Measurements from ENCODE around the gene DLST. TPM values are rescaled to one million over a fixed set of nuclear protein-coding genes. Genes with fewer than 3 reads are reported as not detected.
A peak's percentile ranks its signal among the peaks of the same experiment; 100 is the strongest.

DLST gene
- total RNA-seq, 1 experiment from 2014 or later: 35.2 TPM

DNA sequence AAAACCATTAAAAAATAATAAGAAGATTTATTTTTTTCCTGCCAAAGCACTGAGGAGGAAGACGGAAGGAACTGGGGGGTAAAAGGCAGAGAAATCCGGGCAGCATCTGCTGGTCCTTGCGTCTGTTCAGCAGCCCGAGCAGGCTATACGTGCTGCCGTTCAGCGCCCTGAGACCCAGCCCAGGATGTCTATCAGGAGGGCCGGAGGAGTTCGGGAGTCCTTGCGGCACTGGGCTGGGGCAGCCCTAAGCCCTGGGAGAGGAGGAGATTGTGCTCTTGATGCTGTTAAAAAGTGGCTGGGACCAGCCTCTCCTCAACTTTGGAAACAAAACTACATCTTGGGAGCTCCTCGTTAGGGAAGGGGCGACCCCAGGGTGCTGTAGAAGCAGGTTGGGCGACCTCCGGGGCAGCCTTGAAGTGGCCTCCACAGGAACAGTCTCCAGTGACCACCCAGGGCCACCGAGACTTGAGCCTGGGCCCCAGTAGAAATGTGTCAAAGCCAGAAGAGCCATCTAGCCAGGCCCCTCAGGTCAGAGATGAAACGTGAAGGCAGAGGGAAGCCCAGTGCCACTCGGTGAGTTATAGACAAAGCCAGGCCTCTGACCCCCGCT lies 59.3 kb downstream of the DLST start:
- no peak for DNase-seq (ENCODE audit: low spot score)

DNA sequence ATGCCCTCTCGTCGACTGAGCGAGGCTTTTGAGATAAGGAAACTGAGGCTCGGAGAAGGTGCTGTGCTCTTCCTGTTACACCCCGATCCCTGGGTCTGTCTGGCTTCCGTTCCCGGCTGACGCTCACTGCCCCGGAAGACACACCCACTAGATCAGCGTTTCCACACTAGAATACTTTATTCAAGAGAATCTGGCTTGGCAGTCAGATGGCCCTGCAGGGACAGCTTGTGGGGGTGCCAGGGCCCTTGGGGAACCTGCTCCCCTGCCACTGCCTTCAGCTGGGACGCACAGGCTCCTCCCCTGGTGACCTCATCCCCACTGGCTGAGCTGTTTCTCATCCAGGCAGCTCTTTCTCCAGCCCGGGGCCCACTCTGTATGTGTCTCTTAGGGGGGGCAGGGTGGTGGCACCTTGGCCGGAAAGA lies 60.0 kb downstream of the DLST start:
- DNase-seq (ENCODE audit: low spot score): no peak

DNA sequence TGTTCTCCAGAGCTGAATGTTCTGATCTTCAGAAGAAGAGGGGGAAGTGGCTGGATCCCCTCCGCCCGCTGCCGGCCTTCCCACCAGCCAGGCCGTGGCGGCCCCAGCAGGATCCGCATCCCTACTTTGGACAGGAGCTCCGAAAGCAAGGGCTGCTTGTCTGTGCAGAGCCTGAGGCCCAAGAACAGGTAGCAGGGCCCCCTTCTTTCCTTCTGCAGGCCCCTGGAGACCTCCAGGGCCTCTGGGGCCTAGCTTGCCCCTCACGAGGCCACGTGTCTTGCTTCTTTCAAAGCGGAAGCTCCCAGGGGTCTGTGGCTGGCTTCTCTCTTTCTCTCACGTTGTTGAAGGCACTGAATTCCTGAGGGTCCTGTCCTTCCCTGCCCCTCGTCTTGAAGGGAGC lies 60.5 kb downstream of the DLST start:
- no peak for DNase-seq (ENCODE audit: low spot score)

DNA sequence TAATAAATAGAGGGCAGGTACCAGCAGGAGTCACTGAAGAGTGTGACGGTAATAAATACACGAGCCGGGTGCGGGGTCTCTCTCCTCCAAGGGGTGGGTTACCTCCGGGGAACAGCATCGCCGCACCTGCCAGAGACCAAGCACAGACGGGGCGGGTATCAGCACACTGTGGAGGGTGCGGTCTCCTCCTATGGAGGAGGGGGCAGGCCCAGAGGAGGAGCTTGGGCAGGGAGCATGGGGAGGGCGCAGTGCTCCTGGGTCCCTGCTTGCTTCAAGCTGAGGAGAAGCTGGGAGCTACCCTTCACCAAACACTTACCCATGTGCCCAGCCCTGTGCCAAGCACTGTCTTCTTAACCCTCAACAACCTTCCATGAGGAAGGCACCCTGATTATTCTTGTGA lies 60.9 kb downstream of the DLST start:
- DNase-seq (ENCODE audit: low spot score): no peak

DNA sequence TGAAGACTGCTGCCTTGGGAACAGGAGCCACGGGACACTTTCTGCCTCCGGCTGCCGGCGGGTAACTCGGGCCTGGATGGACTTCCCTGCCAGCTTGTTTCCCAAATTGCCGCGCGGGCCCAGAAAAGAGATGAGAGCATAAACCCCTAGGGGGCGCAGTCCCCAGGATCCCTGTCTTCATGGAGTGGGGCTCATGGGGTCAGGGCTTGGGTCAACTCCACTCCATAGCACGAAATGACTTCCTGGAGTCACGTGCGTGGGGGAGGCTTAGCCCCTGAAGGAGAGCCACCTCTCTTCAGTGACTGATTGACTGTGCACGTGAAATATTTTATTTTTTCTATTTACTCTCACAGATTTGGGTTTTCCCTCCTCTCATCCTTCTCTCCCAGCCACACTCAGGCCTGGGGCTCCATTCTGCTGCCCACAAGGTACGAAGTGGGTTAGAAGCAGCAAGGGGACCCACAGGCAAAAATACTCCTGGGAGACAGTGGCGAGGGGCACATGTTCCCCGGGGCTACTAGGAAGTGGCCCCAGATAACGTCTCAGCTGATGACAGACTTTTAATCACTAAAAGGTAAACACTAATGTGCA lies 63.6 kb downstream of the DLST start:
- no peak for DNase-seq (ENCODE audit: low spot score)

DNA sequence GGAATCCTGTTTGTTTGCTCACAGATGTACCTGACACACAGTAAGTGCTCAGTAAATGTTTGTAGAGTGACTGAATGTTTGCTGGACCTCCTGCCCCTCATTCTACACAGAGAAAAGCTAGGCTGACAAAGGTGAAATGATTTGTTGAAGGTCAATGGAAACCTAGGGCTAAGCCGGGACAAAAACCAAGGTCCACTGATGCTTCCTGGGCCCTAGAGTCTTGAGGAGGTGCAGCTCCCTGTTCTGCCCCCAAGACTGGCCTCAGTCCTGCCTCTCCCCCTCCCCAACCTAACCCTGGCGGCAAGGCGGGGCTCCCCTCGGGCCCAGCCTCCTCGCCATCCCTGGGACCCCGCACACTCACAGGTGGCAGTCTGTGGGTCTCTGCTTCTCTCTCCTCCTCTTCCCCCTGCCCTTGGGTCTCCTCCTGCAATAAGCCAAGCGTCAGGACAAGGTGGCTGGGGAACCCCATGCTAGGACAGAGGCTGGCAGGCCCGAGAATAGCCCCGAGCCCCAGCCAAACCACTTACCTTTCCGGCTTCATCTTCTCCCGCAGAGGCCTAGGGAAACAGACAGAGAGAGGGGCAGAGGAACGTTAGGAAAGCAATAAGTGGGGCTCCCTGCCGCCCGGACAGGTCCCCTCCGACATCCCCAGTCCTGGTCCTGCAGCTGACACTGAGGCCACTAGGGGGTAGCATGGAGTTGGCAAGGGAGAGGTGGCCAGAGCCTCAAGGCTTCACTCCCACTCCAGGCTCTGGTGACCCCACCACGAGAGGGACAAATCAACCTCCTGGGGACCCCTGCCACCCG lies 64.3 kb downstream of the DLST start:
- DNase-seq (ENCODE audit: low spot score): peak; percentile 82

DNA sequence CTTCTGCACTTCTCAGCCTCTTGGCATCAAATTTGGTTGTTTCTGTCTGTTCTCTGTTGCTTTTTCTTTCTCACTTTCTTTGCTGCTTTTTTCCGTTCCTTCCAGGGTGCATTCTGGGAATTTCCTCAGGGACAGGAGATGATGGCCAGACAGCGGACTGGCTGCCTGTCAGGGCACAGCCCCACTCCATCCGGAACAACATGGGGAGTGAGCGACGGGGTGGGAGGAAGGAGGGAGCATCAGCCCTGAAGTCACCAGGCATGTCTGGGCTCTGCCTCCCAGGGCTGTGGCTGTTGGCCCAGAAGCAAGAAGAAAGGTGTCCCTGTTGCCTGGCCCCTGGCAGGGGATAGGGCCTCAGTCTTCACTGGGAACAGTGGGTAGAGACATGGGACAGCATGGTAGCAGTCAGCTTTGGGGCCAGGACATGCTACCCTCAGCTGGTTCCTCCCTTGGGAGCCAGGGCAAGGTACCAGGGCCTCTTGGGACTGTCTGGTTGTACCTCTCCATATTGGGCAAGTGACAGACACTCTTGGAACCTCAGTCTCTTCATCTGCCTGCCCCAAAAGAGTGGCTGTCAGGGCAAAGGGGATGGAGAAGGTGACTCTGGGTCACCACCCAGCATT lies 65.1 kb downstream of the DLST start:
- no peak for DNase-seq (ENCODE audit: low spot score)

DNA sequence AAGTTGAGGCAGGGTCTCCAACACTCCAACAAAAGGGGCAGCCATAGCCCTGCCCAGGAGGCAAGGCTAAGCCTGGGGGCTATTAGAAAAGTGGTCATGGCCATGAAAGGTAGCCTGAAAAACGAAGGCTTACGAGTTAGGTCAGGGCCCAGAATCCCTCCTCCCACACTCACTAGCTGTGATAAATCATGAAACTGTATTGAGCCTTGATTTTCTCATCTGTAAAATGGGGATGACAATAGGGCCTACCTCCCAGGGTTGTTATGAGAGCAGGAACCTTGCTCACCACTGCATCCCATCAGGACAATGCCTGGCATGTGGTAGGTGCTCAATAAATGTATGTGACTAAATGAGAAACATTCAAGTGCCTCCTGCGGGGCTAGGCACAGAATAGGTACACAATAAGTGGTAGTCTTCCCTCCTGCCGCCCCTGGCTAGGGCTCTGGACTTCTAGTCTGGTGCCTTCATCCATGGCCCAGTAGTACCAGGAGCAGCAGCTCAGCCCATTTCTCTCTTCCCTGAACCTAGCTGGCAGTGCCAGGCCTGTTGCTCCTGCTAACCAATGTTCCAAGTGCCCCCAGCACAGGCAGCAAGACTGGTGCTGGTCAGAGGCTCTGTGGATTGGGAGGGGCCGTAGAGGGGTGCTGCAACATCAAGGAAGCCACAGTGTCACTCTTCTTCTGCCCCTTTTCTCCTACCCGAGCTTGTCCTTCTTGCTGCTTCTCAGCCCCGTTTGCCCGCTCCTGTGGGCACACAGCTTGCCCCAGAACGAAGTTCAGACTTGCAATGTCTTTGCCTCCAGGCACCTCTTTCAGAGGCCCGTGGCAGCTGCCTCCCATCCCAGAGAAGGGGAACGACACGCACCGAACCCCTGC lies 65.9 kb downstream of the DLST start:
- no peak for DNase-seq (ENCODE audit: low spot score)

DNA sequence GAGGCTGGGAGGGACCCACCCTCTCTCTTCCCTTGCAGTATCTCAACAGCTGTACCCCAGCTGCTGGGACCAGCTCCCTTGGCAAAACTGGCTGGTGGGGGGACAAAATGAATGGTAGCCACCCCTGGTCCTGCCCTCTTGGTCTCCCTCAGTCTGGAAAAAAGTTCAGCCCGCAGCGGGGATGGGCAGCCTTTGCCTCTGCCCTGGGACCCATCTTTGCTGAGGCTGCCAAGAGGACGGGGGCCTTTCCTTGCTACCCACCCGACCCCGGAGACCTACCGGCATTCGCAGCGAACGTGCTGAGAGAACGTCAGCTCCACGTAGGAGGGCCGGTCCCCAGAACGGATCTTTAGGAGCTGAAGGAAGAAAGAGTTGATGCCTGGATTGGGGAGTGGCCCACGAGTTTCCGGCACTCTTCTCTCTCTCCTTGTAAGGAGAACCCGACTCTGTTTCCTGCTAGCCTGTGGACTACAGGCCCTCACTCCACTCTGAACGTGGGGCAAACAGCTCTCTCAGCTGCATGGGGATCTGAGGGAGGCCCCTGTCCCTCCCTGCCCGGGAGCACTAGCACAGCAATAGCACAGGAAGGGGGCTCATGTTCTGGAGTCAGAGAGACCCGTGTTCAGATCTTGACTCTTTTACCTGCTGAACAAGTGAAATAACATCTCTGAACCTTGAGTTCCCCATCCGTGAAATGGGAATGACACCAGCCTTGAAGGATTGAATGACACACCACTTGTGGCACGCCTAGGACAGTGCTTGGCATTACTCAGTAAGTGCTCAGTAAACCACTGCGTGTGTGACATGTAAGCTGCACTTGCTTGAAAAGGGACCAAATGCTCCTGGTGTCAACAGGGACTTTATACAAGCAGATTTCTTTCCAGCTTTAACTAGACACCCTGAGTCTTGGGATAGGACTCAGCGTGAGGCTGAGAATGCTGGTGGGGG lies 66.8 kb downstream of the DLST start:
- no peak for DNase-seq (ENCODE audit: low spot score)

DNA sequence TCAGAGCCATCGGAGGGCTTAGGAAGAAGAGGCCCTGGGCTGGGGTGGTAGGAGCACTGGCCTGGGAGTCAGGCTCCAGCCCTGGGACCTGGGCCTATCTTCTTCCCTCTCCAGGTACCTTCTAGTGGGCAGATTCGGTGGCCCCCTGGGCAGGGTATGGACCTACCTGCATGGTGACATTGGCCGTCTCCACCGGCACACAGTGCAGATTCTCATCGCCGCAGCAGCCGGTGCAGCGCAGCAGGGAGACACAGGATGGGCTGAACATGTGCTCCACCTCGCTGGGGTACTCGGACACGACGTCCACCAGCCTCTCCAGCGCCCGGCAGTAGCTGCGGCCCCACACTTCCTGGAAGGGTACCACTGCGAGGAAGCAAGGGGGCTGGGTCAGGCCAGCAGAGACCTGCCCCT lies 67.5 kb downstream of the DLST start:
- DNase-seq (ENCODE audit: low spot score): no peak

DNA sequence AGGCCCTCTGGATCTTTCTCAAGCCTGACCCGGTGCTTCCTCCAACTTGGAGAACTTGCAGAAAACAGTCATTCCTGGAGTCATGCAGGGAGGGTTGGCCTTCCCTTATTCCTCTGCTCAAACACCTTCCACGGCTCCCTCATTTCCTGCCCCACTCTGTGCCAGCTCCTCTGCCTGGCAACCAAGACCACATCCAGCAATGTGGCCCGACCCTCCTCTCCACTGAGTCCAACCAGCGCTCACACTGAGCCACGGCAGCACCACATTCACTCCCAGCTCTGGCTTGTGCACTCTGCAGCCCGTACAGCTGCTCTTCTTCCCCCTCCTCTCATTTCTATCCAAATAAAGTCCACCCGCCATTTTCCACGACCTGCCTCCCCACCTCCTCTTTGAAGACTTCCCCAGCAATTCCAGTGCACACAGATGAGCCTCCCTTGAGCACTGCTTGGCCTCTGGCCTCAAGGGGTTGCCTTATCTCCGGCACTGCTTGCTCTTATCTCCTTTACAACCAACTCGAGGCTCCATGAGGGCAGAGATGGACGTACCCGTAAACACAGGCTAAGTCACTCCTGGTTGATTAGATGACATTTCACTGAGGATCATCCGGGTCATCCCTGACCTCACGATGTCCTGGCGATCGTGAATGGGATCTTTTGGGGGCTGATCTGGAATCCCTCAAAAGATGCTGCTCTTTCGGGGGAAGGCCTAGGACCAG lies 68.3 kb downstream of the DLST start:
- no peak for DNase-seq (ENCODE audit: low spot score)

DNA sequence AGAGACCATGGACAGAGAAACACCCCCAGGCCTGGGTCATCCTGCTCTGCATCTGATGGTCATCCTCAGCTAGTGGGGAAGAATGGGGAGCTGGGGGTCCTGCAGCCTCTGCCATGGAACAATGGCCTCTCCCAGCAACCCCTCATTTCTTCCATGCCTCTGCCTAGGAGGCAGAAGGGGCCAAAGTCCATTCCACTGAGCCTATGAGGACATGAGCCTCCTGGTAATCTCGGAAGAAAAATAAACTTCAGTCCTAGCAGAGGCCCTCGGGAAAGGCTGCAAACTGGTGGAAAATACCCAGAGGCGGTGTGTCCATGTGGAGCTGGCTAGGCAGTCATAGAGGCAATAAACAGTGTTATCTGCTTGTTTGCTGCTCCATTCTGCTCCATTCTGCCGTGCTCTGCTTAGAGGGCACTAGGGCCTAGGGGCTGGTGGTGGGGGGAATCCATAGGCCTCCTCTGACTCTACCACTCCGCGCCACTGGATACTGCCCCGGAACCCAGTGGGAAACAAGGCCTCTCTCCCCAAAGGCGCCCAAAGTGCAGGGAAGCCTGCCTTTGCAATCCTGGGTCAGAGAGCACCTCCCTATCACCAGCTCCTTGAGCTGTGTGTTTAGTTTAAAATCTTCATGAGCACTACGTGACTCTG lies 69.2 kb downstream of the DLST start:
- peak; percentile 20 for DNase-seq (ENCODE audit: low spot score)

DNA sequence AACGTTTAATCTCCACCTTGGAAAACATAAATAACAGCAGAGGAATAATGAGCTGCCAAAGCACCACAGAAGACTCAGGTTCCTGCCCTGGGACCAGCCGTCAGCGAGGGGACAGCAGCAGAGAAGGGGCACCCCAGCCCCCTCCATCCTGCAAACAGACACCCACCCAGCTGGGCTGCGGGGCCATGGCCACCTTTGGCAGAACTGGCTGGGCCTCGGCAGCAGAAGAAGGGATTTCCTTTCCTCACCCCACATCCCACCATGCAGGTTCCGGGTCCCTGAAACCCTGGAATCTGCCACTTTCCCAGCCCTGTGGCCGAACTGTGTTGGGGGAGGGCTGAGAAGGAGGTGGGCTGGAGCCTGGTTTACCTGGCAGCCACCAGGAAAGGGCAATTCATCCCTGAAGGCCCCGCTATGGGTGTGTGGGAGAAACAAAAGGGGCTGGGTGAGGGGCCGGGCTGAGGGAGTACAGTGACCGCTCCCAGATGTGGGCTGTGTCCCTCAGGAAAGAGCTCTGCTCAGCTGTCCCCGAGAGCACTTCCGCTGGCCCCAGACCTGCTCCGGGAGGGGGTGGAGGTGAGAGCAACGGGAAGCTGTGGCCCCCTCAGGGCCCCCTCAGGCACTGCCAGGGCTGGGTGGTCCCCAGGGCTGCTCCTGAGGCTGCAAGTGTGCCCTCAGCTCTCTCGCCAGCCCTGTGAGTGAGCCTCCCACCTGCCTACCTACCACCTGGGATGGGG lies 69.9 kb downstream of the DLST start:
- no peak for DNase-seq (ENCODE audit: low spot score)

DNA sequence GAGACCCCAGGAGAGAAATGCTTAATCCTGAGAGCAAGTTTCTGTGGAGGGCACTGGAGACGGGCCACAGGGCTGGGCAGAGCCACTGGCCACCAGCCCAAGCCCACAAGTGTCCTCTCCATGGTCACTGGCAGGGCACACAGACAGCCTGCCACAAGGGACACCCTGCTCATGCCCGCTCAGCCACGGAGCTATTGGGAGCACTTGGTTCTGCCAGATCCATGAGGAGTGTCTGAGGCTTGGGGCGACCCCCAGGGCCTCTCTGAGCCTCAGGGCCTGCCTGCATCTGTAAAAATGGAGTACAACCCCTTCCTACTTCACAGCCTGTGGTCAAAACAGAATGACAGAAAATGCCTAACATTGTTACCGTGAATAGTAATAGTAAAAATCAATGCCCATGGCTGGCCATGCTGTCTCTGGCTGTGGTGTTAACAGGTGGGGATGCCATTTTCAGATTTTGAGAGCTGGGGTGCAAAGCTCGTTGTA lies 70.5 kb downstream of the DLST start:
- DNase-seq (ENCODE audit: low spot score): no peak

DNA sequence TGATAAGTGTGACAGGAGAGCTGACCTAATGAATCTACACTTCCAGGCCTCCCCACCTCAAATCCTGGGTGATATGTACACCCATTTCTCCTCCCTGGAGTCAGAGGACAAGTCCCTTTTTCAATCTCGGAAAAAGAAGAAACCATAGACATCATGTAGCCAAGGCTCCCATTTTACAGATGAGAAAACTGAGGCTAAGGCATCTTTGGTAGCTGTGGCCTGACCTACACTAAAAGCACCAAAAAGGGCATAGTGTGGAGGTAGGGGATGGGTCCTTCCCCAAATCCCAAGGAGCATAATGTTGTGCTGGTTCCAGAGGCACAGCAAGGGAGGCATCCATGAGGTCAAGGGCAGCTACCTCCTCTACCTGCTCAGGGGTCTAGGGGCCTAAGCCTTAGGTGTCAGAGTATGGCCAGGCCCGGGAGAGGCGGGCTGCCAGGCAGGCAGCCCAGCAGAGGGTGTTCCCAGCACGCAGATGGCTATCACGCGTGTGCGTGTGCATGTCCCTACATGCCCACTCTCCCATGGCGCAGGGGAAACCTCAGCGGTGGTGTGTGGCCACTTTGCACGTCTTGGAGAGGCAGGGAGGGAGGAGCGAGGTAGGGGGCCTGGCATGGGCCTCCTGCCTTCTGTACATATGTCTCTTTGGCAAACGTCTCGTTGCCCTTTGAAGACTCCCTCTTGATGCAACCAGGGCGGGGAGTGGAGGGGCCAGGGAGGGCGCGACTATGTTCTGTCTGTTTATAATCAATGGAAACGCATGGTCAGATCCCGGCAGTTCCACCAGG lies 71.2 kb downstream of the DLST start:
- DNase-seq (ENCODE audit: low spot score): no peak

Data from HT-29 (cell line).